BLaER1 treated with 17β-estradiol and CSF1 and Interleukin-3, amounts not matched to agents 10 nM and 100 nM (cell line): ENCODE measurements around the gene DCLRE1B.
"Not testable (repeated sequence)": the region's sequence is repeated elsewhere in the genome, so short reads cannot be mapped to it uniquely, and the experiment has no call there.

Source experiments
- H3K27ac ChIP-seq, 11 experiments: shearing (Covaris generic); formaldehyde crosslinking; 2 replicates each; pipeline ENCODE4 v1.8.1; 2022
- H3K27me3 ChIP-seq, 11 experiments: shearing (Covaris generic); formaldehyde crosslinking; 2 replicates each; pipeline ENCODE4 v1.8.1; 2022
- H3K36me3 ChIP-seq, 11 experiments: shearing (Covaris generic); formaldehyde crosslinking; 2 replicates each; pipeline ENCODE4 v1.8.1; 2022
- H3K4me1 ChIP-seq, 10 experiments: shearing (Covaris generic); formaldehyde crosslinking; 2 replicates each; pipeline ENCODE4 v1.8.1; 2022
- H3K4me2 ChIP-seq, 11 experiments: shearing (Covaris generic); formaldehyde crosslinking; 2 replicates each; pipeline ENCODE4 v1.8.1; 2022
- H3K4me3 ChIP-seq, 10 experiments: shearing (Covaris generic); formaldehyde crosslinking; 2 replicates each; pipeline ENCODE4 v1.8.1; 2022
- H3K9ac ChIP-seq, 11 experiments: shearing (Covaris generic); formaldehyde crosslinking; 2 replicates each; pipeline ENCODE4 v1.8.1; 2022
- H3K9me3 ChIP-seq, 11 experiments: shearing (Covaris generic); formaldehyde crosslinking; replicated peaks in 1 of 11; 2 replicates each; pipeline ENCODE4 v1.8.1; 2022
- H4K20me1 ChIP-seq, 11 experiments: shearing (Covaris generic); formaldehyde crosslinking; 2 replicates each; pipeline ENCODE4 v1.8.1; 2022
- Cebpa-rat ChIP-seq, 11 experiments: shearing (Covaris generic); IDR thresholded peaks; 2 replicates each; pipeline ENCODE4 v1.8.1; 2022

DCLRE1B gene

GRCh38 chr1:113945329-113945728 lies 40.2 kb downstream of the DCLRE1B start:
- Histone ChIP-seq H4K20me1 (peaks cover 12 to 84% (median 50%) of the 10 kb centered on the region in 11 experiments; a peak in 20 of 22 replicates), H3K9me3 (peaks cover 25 to 34% (median 30%) of the 10 kb centered on the region in 11 experiments), H3K4me2 (peak overlapping the region in 1 of 11 experiments; percentile 62; a peak in 2 of 22 replicates), H3K4me1 (peaks cover 21 to 36% (median 30%) of the 10 kb centered on the region in 10 experiments), H3K27ac (no peak overlapping the region), H3K27me3 (no peaks in the 10 kb centered on the region), H3K9ac (no peak overlapping the region), H3K4me3 (no peak overlapping the region), H3K36me3 (peaks cover 63 to 83% (median 71%) of the 10 kb centered on the region in 11 experiments)
- no peak for TF ChIP-seq Cebpa-rat (IDR thresholded peaks at IDR 0.05)

GRCh38 chr1:113946112-113946511 lies 41.0 kb downstream of the DCLRE1B start:
- Histone ChIP-seq H3K4me2 (peak overlapping the region in 7 of 11 experiments; percentile 0 to 67 (median 54); a peak in 12 of 22 replicates), H3K27me3 (no peaks in the 10 kb centered on the region), H3K36me3 (peaks cover 61 to 83% (median 71%) of the 10 kb centered on the region in 11 experiments), H4K20me1 (peaks cover 5 to 84% (median 50%) of the 10 kb centered on the region in 11 experiments; a peak in 19 of 22 replicates), H3K9ac (no peak overlapping the region), H3K9me3 (peaks cover 25 to 34% (median 30%) of the 10 kb centered on the region in 11 experiments), H3K4me3 (no peak overlapping the region), H3K4me1 (peaks cover 13 to 29% (median 22%) of the 10 kb centered on the region in 10 experiments; a peak in 19 of 20 replicates), H3K27ac (no peak overlapping the region)
- no peak for TF ChIP-seq Cebpa-rat (IDR thresholded peaks at IDR 0.05)

GRCh38 chr1:113946678-113947387 lies 41.7 kb downstream of the DCLRE1B start:
- TF ChIP-seq Cebpa-rat (IDR thresholded peaks at IDR 0.05) = no peak
- Histone ChIP-seq H3K9me3 (peaks cover 25 to 34% (median 30%) of the 10 kb centered on the region in 11 experiments), H3K27me3 (no peaks in the 10 kb centered on the region), H3K9ac (peak overlapping the region in 2 of 11 experiments; percentile 7 to 26; a peak in 2 of 22 replicates), H3K27ac (peak overlapping the region in 3 of 11 experiments; percentile 5 to 18 (median 11); a peak in 3 of 22 replicates), H3K4me3 (no peak overlapping the region), H4K20me1 (peaks cover 7 to 87% (median 49%) of the 10 kb centered on the region in 11 experiments; a peak in 18 of 22 replicates), H3K4me2 (peak overlapping the region in 9 of 11 experiments; percentile 7 to 67 (median 49); a peak in 16 of 22 replicates), H3K36me3 (peaks cover 54 to 82% (median 68%) of the 10 kb centered on the region in 11 experiments), H3K4me1 (peaks cover 12 to 27% (median 21%) of the 10 kb centered on the region in 10 experiments; a peak in 19 of 20 replicates)

- no peak for TF ChIP-seq Cebpa-rat (IDR thresholded peaks at IDR 0.05)
- H3K27ac ChIP-seq = peak overlapping the region in 1 of 11 experiments; percentile 11; a peak in 2 of 22 replicates
- no peak overlapping the region for H3K4me3 ChIP-seq
- H3K4me1 ChIP-seq = peaks cover 12 to 27% (median 21%) of the 10 kb centered on the region in 10 experiments; a peak in 19 of 20 replicates
- H4K20me1 ChIP-seq = peaks cover 9 to 90% (median 45%) of the 10 kb centered on the region in 11 experiments; a peak in 17 of 22 replicates
- H3K9me3 ChIP-seq = peaks cover 24 to 31% (median 28%) of the 10 kb centered on the region in 11 experiments
- H3K4me2 ChIP-seq = peak overlapping the region in 7 of 11 experiments; percentile 28 to 67 (median 54); a peak in 14 of 22 replicates
- no peaks in the 10 kb centered on the region for H3K27me3 ChIP-seq
- H3K9ac ChIP-seq = peak overlapping the region in 2 of 11 experiments; percentile 7 to 26; a peak in 1 of 22 replicates
- H3K36me3 ChIP-seq = peaks cover 47 to 81% (median 63%) of the 10 kb centered on the region in 11 experiments
Observed at GRCh38 chr1:113947388-113948107, 42.4 kb downstream of the DCLRE1B start.

GRCh38 chr1:113948151-113948550 lies 43.0 kb downstream of the DCLRE1B start:
- H3K4me1 ChIP-seq = peaks cover 12 to 27% (median 21%) of the 10 kb centered on the region in 10 experiments; a peak in 19 of 20 replicates
- H4K20me1 ChIP-seq = peaks cover 9 to 85% (median 45%) of the 10 kb centered on the region in 11 experiments; a peak in 17 of 22 replicates
- H3K27me3 ChIP-seq, H3K4me3 ChIP-seq, H3K4me2 ChIP-seq, H3K9ac ChIP-seq, H3K27ac ChIP-seq: not testable (repeated sequence)
- peaks cover 22 to 26% (median 25%) of the 10 kb centered on the region in 11 experiments for H3K9me3 ChIP-seq
- H3K36me3 ChIP-seq = peaks cover 46 to 81% (median 59%) of the 10 kb centered on the region in 11 experiments

GRCh38 chr1:113949007-113949406 lies 43.9 kb downstream of the DCLRE1B start:
- Histone ChIP-seq H3K9me3 (peaks cover 14 to 18% (median 17%) of the 10 kb centered on the region in 11 experiments), H3K4me1 (peaks cover 12 to 27% (median 21%) of the 10 kb centered on the region in 10 experiments; a peak in 19 of 20 replicates), H3K9ac (no peak overlapping the region), H4K20me1 (peaks cover 9 to 85% (median 49%) of the 10 kb centered on the region in 11 experiments; a peak in 17 of 22 replicates), H3K27me3 (no peaks in the 10 kb centered on the region), H3K4me3 (no peak overlapping the region), H3K4me2 (no peak overlapping the region), H3K36me3 (peaks cover 46 to 81% (median 59%) of the 10 kb centered on the region in 11 experiments), H3K27ac (no peak overlapping the region)
- no peak for TF ChIP-seq Cebpa-rat (IDR thresholded peaks at IDR 0.05)

- H3K9me3 ChIP-seq = no peaks in the 10 kb centered on the region
- H3K27ac ChIP-seq = no peak overlapping the region
- no peak for TF ChIP-seq Cebpa-rat (IDR thresholded peaks at IDR 0.05)
- H3K4me2 ChIP-seq = no peak overlapping the region
- no peak overlapping the region for H3K4me3 ChIP-seq
- peaks cover 8 to 75% (median 46%) of the 10 kb centered on the region in 11 experiments; a peak in 17 of 22 replicates for H4K20me1 ChIP-seq
- peaks cover 46 to 81% (median 59%) of the 10 kb centered on the region in 11 experiments for H3K36me3 ChIP-seq
- H3K4me1 ChIP-seq = peaks cover 12 to 24% (median 19%) of the 10 kb centered on the region in 10 experiments; a peak in 19 of 20 replicates
- no peak overlapping the region for H3K9ac ChIP-seq
- no peaks in the 10 kb centered on the region for H3K27me3 ChIP-seq
Observed at GRCh38 chr1:113950908-113951307, 45.8 kb downstream of the DCLRE1B start.

GRCh38 chr1:113951719-113952118 lies 46.6 kb downstream of the DCLRE1B start:
- H3K4me3 ChIP-seq = no peak overlapping the region
- peaks cover 51 to 87% (median 65%) of the 10 kb centered on the region in 11 experiments for H3K36me3 ChIP-seq
- no peaks in the 10 kb centered on the region for H3K27me3 ChIP-seq
- peaks cover 4 to 67% (median 38%) of the 10 kb centered on the region in 11 experiments; a peak in 17 of 22 replicates for H4K20me1 ChIP-seq
- no peak overlapping the region for H3K4me2 ChIP-seq
- no peak overlapping the region for H3K27ac ChIP-seq
- no peak for TF ChIP-seq Cebpa-rat (IDR thresholded peaks at IDR 0.05)
- H3K9ac ChIP-seq = no peak overlapping the region
- H3K9me3 ChIP-seq = no peaks in the 10 kb centered on the region
- H3K4me1 ChIP-seq = peaks cover 6 to 16% (median 12%) of the 10 kb centered on the region in 10 experiments; a peak in 19 of 20 replicates
